HG03175 (cell line): ENCODE measurements around the gene SLC17A9.

Experiments
- ATAC-seq: cut with Tn5 transposase; IDR thresholded peaks from one replicate; pipeline ENCODE4 v1.9.1; 2021; ENCODE audit warnings: mild to moderate bottlenecking, moderate library complexity; ENCODE audit not compliant: unreplicated experiment

Gene SLC17A9

GRCh38 chr20:62967149-62967501 is 14.6 kb downstream of the SLC17A9 start:
- ATAC-seq: no peak

GRCh38 chr20:62967628-62968351 is 15.3 kb downstream of the SLC17A9 start:
- no peak for ATAC-seq

- ATAC-seq: no peak
These were observed 16.1 kb downstream of the SLC17A9 start for GRCh38 chr20:62968378-62969178.

- ATAC-seq: no peak
These were observed 16.8 kb downstream of the SLC17A9 start for GRCh38 chr20:62969179-62969760.

- no peak for ATAC-seq
These were observed 17.4 kb downstream of the SLC17A9 start for GRCh38 chr20:62969939-62970306.

GRCh38 chr20:62970307-62971210 is 18.1 kb downstream of the SLC17A9 start:
- no peak for ATAC-seq

- no peak for ATAC-seq
These were observed 18.9 kb downstream of the SLC17A9 start for GRCh38 chr20:62971211-62971949.

- peak; percentile 81 for ATAC-seq
These were observed 19.7 kb downstream of the SLC17A9 start for GRCh38 chr20:62971950-62972844.

- ATAC-seq: no peak
These were observed 20.6 kb downstream of the SLC17A9 start for GRCh38 chr20:62972845-62973745.

GRCh38 chr20:62975251-62975760 is 22.8 kb downstream of the SLC17A9 start:
- no peak for ATAC-seq

- ATAC-seq: no peak
These were observed 23.5 kb downstream of the SLC17A9 start for GRCh38 chr20:62975812-62976508.

GRCh38 chr20:62976886-62977285 is 24.4 kb downstream of the SLC17A9 start:
- no peak for ATAC-seq

GRCh38 chr20:62977613-62978560 is 25.4 kb downstream of the SLC17A9 start:
- ATAC-seq: peak; percentile 76

GRCh38 chr20:62978561-62978943 is 26.0 kb downstream of the SLC17A9 start:
- no peak for ATAC-seq

- no peak for ATAC-seq
These were observed 26.8 kb downstream of the SLC17A9 start for GRCh38 chr20:62979310-62979709.

- ATAC-seq: no peak
These were observed 27.4 kb downstream of the SLC17A9 start for GRCh38 chr20:62979876-62980373.
